Measurements from ENCODE around the gene ZNF335. TPM values are rescaled to one million over a fixed set of nuclear protein-coding genes. Genes with fewer than 3 reads are reported as not detected.
A peak's percentile ranks its signal among the peaks of the same experiment; 100 is the strongest.

The ZNF335 gene
- total and polyA plus RNA-seq, 11 donors = 5.6 to 14.9 (median 7.5) TPM

DNA sequence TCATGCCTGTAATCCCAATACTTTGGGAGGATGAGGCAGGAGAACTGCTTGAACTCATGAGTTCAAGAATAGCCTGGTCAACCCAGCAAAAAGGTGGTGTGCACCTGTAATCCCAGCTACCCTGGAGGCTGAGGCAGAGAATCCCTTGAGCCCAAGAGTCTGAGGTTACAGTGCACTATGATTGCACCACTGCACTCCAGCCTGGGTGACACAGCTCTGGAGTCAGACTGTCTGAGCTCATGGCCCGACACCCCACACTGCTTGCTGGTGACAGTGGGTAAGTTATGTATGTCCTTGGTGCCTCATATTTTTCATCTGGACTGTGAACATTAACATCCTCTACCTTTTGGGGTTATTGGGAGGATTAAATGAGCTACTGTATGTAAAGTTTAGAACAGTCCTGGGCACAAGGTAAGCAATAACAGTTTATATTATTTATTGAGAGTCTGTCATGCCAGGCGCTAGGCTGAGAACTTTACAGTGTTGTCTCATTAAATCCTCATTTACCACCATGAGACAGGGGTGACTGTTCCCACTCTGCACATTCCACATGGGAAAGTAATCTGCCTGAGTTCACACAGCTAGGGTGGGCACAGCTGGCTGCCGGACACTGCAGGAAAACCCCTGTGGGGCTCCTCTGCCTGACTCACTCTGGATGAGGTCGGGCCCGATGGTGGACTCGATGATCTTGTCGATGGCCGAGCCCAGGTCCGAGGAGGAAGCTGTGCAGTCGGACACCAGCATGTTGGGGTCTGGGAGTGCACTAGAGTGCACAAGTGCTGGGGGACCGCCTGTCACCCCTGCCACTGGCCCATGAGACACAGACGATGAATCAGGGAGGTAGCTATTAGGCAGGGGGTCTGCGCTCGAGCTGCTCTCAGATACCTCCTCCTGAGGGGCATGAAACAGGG, 2.9 kb downstream of the ZNF335 start:
- 83 to 85% (median 84%) methylated on average over 14 of the region's 14 CpGs for WGBS, 4 donors
- ATAC-seq (no peak), DNase-seq (peak in 1 of 5 donors; percentile 4)
- intact Hi-C loops (cut with DNase I) = loop anchor here in 7 of 10 donors (5.0 to 10.0 kb wide), 4 partner anchors 74 to 164 kb away; partner anchors contain the start of genes TNNC2 (in 4 of the 7), CTSA (in 1 of the 7), NEURL2 (in 1 of the 7) and UBE2C (in 1 of the 7)
- TF ChIP-seq POLR2A (IDR thresholded peaks at IDR 0.05) = no peak
- TF ChIP-seq, protein P1, sequence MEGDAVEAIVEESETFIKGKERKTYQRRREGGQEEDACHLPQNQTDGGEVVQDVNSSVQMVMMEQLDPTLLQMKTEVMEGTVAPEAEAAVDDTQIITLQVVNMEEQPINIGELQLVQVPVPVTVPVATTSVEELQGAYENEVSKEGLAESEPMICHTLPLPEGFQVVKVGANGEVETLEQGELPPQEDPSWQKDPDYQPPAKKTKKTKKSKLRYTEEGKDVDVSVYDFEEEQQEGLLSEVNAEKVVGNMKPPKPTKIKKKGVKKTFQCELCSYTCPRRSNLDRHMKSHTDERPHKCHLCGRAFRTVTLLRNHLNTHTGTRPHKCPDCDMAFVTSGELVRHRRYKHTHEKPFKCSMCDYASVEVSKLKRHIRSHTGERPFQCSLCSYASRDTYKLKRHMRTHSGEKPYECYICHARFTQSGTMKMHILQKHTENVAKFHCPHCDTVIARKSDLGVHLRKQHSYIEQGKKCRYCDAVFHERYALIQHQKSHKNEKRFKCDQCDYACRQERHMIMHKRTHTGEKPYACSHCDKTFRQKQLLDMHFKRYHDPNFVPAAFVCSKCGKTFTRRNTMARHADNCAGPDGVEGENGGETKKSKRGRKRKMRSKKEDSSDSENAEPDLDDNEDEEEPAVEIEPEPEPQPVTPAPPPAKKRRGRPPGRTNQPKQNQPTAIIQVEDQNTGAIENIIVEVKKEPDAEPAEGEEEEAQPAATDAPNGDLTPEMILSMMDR (IDR thresholded peaks at IDR 0.05) = no peak
- Histone ChIP-seq H3K27me3 (no peaks in the 10 kb centered on the region), H3K27ac (peak overlapping the region in 2 of 12 donors; percentile 48 to 100), H3K36me3 (peaks cover 0 to 57% (median 55%) of the 10 kb centered on the region in 9 donors), H3K4me1 (peaks cover 0 to 35% (median 13%) of the 10 kb centered on the region in 12 donors), H3K9me3 (no peaks in the 10 kb centered on the region), H3K4me3 (no peak overlapping the region)

GRCh38 chr20:45968081-45968671, 3.8 kb downstream of the ZNF335 start:
- Histone ChIP-seq H3K27me3 (no peaks in the 10 kb centered on the region), H3K27ac (no peak overlapping the region), H3K36me3 (peaks cover 0 to 65% (median 64%) of the 10 kb centered on the region in 9 donors), H3K9me3 (no peaks in the 10 kb centered on the region), H3K4me1 (peaks cover 0 to 35% (median 13%) of the 10 kb centered on the region in 12 donors), H3K4me3 (no peak overlapping the region)
- TF ChIP-seq POLR2A (IDR thresholded peaks at IDR 0.05) = no peak
- TF ChIP-seq, protein P1 (IDR thresholded peaks at IDR 0.05) = no peak
- ATAC-seq (no peak), DNase-seq (no peak)
- intact Hi-C loops (cut with DNase I) = loop anchor here in 7 of 10 donors (5.0 to 10.0 kb wide), 4 partner anchors 73 to 163 kb away; partner anchors contain the start of genes TNNC2 (in 4 of the 7), CTSA (in 1 of the 7), NEURL2 (in 1 of the 7) and UBE2C (in 1 of the 7)
- 94 to 95% (median 95%) methylated on average over 5 to 10 of the region's 10 CpGs for WGBS, 4 donors

DNA sequence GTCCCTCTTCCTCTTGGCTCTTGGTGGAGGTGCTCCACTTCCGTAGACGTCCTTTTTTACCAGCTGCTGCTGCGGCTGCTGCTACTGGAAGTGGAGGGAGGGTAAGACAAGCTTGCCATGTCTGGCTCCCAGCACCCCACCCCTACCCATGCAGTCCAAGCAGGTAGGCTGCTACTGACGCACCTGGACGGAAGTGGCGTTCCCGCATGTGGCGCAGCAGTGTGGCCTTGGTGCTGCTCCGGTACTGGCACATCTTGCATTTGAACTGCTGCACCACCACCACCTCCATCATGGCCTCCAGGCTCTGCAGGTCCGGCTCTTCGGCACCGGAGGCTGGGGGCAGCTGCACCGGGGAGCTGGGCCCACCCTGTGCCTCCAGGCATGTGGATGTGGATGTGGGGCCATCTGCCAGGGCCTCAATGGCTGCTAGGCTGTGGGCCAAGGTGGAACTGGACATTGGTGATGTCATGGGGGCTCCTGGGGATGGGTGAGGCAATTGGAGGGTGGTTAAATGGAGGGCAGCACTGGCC, 4.4 kb downstream of the ZNF335 start:
- intact Hi-C loops (cut with DNase I) = loop anchor here in 7 of 10 donors (5.0 to 10.0 kb wide), 4 partner anchors 73 to 163 kb away; partner anchors contain the start of genes TNNC2 (in 4 of the 7), CTSA (in 1 of the 7), NEURL2 (in 1 of the 7) and UBE2C (in 1 of the 7)
- DNase-seq = peak in 1 of 5 donors; percentile 62
- Histone ChIP-seq H3K4me1 (peaks cover 0 to 29% (median 13%) of the 10 kb centered on the region in 12 donors), H3K4me3 (no peak overlapping the region), H3K27ac (no peak overlapping the region), H3K36me3 (peaks cover 0 to 71% (median 69%) of the 10 kb centered on the region in 9 donors), H3K9me3 (no peaks in the 10 kb centered on the region), H3K27me3 (no peaks in the 10 kb centered on the region)
- ATAC-seq = no peak
- TF ChIP-seq POLR2A (IDR thresholded peaks at IDR 0.05) = no peak
- TF ChIP-seq, protein P1 (IDR thresholded peaks at IDR 0.05) = no peak
- WGBS, 4 donors = 91 to 96% (median 95%) methylated on average over 12 to 13 of the region's 13 CpGs
